Skeletal muscle satellite cell (primary cell): Measurements from ENCODE around the gene C2CD4C.

ENCODE experiments used
- H3K27me3 ChIP-seq: 2 replicates; pipeline ENCODE4 v1.7.0; 2013; ENCODE audit warnings: low read length; ENCODE audit not compliant: control insufficient read depth, insufficient read depth
- H3K36me3 ChIP-seq: 2 replicates; pipeline ENCODE4 v1.7.0; 2013; ENCODE audit warnings: mild to moderate bottlenecking, control low read depth, low read length; ENCODE audit not compliant: insufficient read depth
- H3K4me1 ChIP-seq: 2 replicates; pipeline ENCODE4 v1.7.0; 2013; ENCODE audit warnings: low read length; ENCODE audit not compliant: control insufficient read depth, insufficient read depth
- H3K4me2 ChIP-seq: 2 replicates; pipeline ENCODE4 v1.7.0; 2013; ENCODE audit warnings: mild to moderate bottlenecking, low read length
- H3K4me3 ChIP-seq: 2 replicates; pipeline ENCODE4 v1.7.0; 2013; ENCODE audit warnings: low read length
- H3K9ac ChIP-seq: 2 replicates; pipeline ENCODE4 v1.7.0; 2013; ENCODE audit warnings: mild to moderate bottlenecking, low read depth, low read length, moderate library complexity
- H3K9me3 ChIP-seq: replicated peaks from 2 replicates; pipeline ENCODE4 v1.7.0; 2013; ENCODE audit warnings: mild to moderate bottlenecking, control low read depth, low read length

Gene C2CD4C

DNA sequence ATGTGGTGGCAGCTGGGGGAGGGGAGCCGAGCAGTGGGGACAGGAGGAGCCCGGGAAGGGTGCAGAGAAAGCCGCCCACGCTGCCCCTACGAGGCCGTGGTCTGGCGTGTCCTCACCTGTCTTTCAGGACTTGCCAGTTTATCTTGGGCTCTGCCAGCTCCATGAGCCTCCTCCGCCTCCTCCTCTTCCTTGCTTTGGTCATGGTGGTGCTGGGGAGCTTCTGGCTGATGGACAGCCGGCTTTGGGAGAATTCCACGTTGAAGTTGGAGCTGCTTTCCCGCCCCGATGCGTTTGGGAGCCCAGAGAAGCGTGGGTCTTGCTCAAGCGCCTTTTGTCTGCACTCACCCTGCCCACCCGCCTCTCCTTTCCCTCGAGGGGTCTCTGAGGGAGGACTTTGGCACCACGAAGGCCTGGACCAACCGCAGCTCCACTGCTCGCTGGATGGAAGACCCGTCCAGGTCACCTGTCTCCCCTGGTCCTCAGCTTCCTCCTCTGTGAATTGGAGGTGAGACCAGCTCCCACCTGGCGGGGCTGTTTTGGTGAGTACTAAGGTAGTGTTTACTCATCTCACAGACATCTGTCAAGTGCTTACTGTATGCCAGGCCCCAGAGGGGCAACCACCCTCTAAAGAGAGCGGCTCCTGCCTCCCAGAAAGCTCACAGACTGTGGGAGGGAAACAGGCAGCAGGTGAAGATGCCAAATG, 34.6 kb downstream of the C2CD4C start:
- H3K36me3 ChIP-seq: no peaks in the 10 kb centered on the region
- H3K9ac ChIP-seq: no peak overlapping the region
- H3K4me3 ChIP-seq: no peak overlapping the region
- H3K4me1 ChIP-seq: peaks cover 12% of the 10 kb centered on the region
- no peak overlapping the region for H3K4me2 ChIP-seq
- no peaks in the 10 kb centered on the region for H3K9me3 ChIP-seq
- H3K27me3 ChIP-seq: peaks cover 46% of the 10 kb centered on the region

DNA sequence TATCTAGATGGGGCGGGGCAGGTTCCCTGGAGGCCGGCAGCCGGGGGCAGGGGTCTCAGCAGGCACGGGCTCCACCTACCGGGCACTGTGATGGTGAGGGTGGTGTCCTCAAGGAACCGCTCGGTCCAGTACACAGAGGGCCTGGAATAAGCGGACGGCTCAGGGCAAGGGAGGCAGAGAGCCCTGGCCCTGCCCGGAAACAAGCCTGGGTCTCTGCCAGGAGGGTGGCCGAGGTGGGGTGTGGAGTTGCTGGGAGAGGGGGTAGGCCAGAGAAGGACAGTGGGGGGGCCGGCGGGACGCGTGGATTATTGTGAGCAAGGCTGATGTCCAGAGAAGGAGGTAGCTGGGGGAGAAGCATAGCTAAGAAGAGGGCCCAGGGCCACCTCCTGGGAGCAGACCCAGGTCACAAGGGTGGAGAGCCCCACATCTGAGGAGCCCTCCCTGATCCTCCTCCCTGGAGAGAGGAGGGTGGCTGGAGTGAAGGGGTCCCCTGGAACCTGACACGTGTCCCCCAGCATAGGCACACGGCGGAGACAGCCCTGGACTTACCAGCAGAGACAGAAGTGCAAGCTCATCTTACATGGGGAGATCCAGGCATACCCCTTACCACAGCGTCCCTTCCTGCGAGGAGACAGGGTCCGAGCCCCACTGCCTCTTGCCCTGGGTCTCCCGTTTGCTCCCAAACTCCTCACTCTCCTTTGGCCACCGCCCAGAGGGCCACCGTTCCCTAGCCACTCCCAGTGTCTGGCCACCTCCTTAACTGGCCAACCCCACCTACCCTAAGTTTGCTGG, 35.4 kb downstream of the C2CD4C start:
- Histone ChIP-seq H3K4me2 (no peak overlapping the region), H3K9me3 (no peaks in the 10 kb centered on the region), H3K9ac (no peak overlapping the region), H3K36me3 (no peaks in the 10 kb centered on the region), H3K27me3 (peaks cover 46% of the 10 kb centered on the region), H3K4me1 (peaks cover 12% of the 10 kb centered on the region), H3K4me3 (no peak overlapping the region)

DNA sequence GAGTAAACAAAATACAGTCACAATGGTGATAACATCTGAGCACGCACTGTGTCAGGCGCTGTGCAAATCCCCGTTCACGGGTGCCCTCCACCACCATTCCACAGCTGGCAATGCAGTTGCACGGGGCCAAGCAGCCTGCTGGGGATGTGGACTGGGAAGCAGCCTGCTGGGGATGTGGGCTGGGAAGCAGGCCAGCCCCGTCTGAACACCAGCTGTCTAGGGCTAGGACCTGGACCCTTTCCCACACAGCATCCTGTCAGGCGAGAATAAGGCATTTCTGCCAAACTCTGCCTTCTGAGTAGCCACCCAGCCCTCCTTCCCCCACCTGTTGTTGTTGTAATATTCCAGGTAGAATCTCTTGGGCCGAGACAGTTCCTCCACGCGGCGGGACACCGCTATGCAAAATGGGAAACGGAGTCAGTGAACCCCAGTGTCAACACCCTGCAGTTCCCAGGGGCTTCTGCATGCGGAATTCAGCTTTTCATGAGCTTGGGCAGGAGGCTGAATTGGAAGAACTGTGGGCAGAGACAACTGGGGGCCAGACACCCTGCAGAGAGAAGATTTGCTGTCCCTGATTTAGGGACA, 36.5 kb downstream of the C2CD4C start:
- H3K4me1 ChIP-seq: peaks cover 12% of the 10 kb centered on the region
- no peaks in the 10 kb centered on the region for H3K9me3 ChIP-seq
- no peak overlapping the region for H3K4me2 ChIP-seq
- no peaks in the 10 kb centered on the region for H3K36me3 ChIP-seq
- H3K9ac ChIP-seq: no peak overlapping the region
- H3K4me3 ChIP-seq: no peak overlapping the region
- peaks cover 47% of the 10 kb centered on the region for H3K27me3 ChIP-seq

DNA sequence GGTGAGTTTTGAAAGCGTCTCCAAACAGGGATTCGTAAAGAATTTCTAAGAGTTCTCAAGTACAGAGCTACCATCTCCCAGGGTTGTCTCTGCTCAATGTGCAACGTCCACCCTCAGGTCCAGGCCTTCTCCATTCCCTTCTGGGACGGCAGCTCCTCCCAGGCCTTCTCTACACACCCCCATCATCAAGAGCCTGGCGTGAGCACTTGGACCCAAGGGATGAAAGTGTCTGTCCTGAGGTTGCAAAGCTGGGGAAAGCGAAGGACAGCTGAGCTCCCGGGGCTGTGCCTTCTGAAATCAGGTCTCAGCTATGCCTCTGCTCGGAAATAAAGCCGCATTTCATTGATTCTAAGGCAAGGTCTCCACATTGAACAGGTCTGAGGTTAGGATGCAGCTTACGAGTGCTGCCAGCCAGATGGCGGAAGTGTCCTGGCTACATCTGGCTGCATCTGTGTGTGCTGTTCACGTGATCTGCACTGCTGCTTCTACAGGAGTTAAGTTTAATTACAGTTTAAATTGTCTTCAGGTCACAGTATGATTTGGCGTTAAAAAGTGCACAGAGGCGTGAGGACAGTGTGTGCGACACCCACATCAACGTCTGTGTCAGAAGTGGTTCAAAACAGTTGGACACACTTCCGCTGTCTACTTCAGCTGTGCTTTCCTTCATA, 37.3 kb downstream of the C2CD4C start:
- H3K36me3 ChIP-seq: no peaks in the 10 kb centered on the region
- H3K9me3 ChIP-seq: no peaks in the 10 kb centered on the region
- no peak overlapping the region for H3K4me3 ChIP-seq
- peak overlapping the region; percentile 11 for H3K4me2 ChIP-seq
- peaks cover 12% of the 10 kb centered on the region for H3K4me1 ChIP-seq
- H3K9ac ChIP-seq: no peak overlapping the region
- H3K27me3 ChIP-seq: peaks cover 54% of the 10 kb centered on the region

DNA sequence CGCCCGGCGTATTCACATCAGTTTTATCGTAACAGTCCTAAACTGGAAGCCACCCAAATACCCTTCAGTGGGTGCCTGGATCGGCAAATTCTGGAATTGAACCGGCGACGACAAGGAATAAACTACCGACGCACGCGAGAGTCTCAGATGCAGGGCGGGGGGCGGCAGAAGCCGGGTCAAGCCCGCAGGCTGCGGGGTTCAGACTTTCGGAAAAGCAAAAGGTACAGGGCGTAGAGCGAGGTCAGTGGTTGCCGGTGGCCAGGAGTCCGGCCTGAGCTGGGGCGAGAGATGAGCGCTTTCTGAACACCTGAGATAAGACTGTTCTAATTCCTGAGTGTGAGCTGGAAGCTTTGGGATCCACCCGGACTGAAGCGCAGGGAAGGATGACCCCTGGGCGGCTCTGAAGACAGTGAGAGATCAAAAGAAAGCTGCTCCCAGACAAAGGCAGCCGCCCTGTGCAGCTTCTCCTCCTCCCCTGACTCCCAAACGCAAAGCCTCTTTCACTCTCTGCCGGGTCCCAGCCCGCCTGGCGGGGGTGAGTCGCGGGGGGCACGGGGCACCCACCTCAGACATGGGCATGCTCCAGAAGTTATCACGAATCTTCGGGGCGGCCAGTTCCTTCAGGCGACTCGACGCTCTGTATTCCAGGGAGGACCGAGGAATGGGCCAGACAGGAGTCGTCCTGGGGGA, 38.2 kb downstream of the C2CD4C start:
- Histone ChIP-seq H3K4me1 (peaks cover 12% of the 10 kb centered on the region), H3K9ac (no peak overlapping the region), H3K4me2 (no peak overlapping the region), H3K9me3 (no peaks in the 10 kb centered on the region), H3K4me3 (no peak overlapping the region), H3K36me3 (no peaks in the 10 kb centered on the region), H3K27me3 (peaks cover 60% of the 10 kb centered on the region)

DNA sequence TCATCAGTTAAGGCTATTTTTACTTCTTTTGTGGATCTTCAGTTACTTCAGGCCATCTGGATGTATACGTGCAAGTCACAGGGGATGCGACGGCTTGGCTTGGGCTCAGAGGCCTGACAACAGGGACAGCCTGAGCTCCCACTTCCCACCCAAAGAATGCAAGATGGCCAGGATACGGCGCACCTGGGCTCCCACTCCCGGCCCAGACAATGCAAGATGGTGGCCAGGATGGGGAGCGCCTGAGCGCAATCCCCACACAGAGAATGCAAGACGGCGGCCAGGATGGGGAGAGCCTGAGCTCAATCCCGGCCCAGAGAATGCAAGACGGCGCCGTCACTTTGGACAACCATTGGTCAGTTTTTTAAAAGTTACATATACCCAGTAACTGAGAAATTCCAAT, 39.1 kb downstream of the C2CD4C start:
- H3K9ac ChIP-seq: no peak overlapping the region
- peaks cover 55% of the 10 kb centered on the region for H3K27me3 ChIP-seq
- peaks cover 12% of the 10 kb centered on the region for H3K4me1 ChIP-seq
- no peaks in the 10 kb centered on the region for H3K36me3 ChIP-seq
- no peaks in the 10 kb centered on the region for H3K9me3 ChIP-seq
- H3K4me3 ChIP-seq: no peak overlapping the region
- no peak overlapping the region for H3K4me2 ChIP-seq

DNA sequence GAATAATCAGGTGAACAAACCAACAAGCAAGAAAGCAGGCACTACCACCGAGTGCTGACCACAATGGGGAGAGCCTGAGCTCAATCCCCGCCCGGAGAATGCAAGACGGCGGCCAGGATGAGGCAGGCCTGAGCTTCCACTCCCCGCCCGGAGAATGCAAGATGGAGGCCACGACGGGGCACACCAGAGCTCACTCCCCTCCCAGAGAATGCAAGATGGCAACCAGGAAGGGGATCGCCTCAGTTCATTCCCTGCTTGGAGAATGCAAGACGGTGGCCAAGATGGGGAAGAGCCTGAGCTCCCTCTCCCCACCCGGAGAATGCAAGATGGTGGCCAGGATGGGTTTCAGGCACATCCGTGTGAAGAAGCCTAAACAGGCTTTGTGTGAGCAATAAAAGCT, 39.7 kb downstream of the C2CD4C start:
- no peaks in the 10 kb centered on the region for H3K36me3 ChIP-seq
- H3K9ac ChIP-seq: no peak overlapping the region
- peaks cover 12% of the 10 kb centered on the region for H3K4me1 ChIP-seq
- H3K4me3 ChIP-seq: no peak overlapping the region
- H3K4me2 ChIP-seq: no peak overlapping the region
- H3K27me3 ChIP-seq: peaks cover 49% of the 10 kb centered on the region
- no peaks in the 10 kb centered on the region for H3K9me3 ChIP-seq

DNA sequence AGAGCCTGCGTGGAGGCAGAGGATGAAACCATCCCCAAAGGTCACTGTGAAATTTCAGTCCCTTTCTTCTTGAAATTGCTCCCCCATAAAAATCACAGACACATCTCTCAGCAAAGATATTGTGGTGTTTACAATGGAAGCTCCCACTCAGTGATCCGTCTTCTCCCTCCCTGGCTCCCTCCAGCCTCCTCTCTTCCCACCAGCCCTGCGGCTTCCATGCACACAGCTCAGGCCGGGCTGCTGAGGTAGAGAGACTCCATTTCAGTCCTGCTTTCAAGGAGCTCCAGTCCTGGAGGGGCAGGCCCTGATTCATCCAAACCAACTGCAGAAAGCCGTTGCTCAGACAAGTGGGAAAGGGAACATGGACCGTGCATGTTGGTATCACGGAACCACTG, 40.3 kb downstream of the C2CD4C start:
- H3K36me3 ChIP-seq: no peaks in the 10 kb centered on the region
- H3K9ac ChIP-seq: no peak overlapping the region
- H3K27me3 ChIP-seq: peaks cover 43% of the 10 kb centered on the region
- no peaks in the 10 kb centered on the region for H3K9me3 ChIP-seq
- H3K4me2 ChIP-seq: no peak overlapping the region
- H3K4me3 ChIP-seq: no peak overlapping the region
- H3K4me1 ChIP-seq: peaks cover 12% of the 10 kb centered on the region

DNA sequence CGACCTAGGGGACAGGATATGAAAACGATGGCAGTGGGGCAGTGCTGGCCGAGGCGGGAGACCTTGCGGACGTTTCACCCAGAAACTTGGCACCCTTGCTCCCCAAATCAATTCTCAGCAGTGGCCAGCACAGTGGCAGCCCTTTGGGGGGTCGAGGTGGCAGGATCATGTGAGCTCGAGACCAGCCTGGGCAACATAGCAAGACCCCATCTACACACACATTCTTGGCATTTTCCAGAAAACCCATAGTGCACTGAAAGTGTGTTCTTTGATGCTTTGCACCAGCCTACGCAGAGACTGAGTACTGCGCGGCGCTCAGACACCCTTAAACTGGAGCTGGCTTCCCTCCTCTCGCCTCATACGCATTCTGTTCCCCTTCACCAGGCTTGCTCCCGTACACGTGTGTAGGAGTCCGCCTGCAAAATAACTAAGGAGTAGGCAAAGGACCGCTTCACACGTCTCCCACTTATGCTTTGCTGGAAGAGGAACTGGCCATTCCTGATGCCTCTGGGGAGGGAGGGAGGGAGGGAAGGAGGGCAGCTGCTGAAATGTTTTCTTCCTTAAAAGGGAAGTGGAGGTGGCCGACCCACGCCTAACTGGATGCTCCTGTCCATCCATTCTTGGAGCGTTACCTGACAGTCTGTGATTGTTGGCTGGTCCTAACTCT, 40.9 kb downstream of the C2CD4C start:
- H3K27me3 ChIP-seq: peaks cover 38% of the 10 kb centered on the region
- no peaks in the 10 kb centered on the region for H3K9me3 ChIP-seq
- H3K36me3 ChIP-seq: no peaks in the 10 kb centered on the region
- no peak overlapping the region for H3K4me2 ChIP-seq
- no peak overlapping the region for H3K9ac ChIP-seq
- no peak overlapping the region for H3K4me3 ChIP-seq
- peaks cover 12% of the 10 kb centered on the region for H3K4me1 ChIP-seq

DNA sequence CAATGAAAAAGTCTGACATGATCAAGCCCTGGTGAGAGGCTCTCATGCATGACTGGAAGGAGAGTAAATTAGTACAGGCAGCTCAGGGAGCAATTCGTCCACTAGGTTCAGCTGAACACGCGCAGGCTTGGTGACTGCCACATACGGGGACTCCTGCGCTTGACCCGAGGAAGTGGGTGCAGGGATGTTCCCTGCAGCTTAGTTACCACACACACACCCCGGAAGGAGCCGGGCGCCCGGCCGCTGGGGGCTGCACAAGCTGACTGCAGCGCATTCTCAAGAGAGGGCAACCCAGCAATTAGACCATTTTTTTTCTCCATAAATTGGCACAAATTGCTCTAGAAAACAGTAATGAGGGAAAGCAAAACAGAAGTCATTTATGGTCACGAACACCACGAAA, 41.4 kb downstream of the C2CD4C start:
- H3K4me1 ChIP-seq: peaks cover 10% of the 10 kb centered on the region
- H3K4me2 ChIP-seq: no peak overlapping the region
- peaks cover 32% of the 10 kb centered on the region for H3K27me3 ChIP-seq
- H3K9me3 ChIP-seq: no peaks in the 10 kb centered on the region
- no peak overlapping the region for H3K4me3 ChIP-seq
- no peaks in the 10 kb centered on the region for H3K36me3 ChIP-seq
- no peak overlapping the region for H3K9ac ChIP-seq
